Left lobe of liver (tissue), 2 donors: ENCODE data around the gene CLSTN2. TPM values are rescaled to one million over a fixed set of nuclear protein-coding genes. Genes with fewer than 3 reads are reported as not detected.

Experiments used
- ATAC-seq: fragments of 200-7000 bp; cut with Tn5 transposase; one replicate; pipeline ENCODE4 v1.9.1; 2020; ENCODE audit warnings: mild to moderate bottlenecking, moderate library complexity
- DNase-seq: peaks from one replicate; pipeline ENCODE4 v3.0.0-alpha.2; 2020; ENCODE audit warnings: low spot score
- total RNA-seq: library from RNA; stranded (reverse); gene quantifications from one replicate; pipeline ENCODE4 v1.2.1, GENCODE V29; 2021
- donor health status: DM: no; HTN: no; CAD: no; lungs with moderate emphysema.
- donor health status: DM: no; HTN: yes; CAD: no.

Gene CLSTN2
- total RNA-seq, 1 donor from 2014 or later = 1.9 TPM

- ATAC-seq (no peak), DNase-seq (no peak)
These were observed 208.5 kb downstream of the CLSTN2 start for GRCh38 chr3:140143367-140144069.

DNA sequence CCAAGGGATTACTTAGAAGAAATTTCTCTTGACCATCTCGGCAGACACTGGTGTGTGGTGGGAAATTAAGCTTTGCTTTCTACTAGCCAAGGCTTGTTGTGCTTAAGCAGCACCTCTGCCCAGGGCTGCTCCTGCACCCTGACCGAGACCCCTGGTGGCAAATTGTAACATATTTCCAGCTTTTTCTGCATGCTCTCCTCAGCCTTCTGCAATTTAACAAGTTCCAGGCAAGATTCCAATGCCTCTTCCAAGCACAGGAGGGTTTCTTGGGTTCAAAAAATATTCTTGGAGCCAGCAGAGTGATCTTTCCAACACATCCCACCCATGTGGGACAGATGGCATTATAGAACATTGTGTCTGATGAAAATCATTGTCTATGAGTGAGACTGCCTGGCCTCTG lies 210.5 kb downstream of the CLSTN2 start:
- no peak for DNase-seq
- no peak for ATAC-seq

DNA sequence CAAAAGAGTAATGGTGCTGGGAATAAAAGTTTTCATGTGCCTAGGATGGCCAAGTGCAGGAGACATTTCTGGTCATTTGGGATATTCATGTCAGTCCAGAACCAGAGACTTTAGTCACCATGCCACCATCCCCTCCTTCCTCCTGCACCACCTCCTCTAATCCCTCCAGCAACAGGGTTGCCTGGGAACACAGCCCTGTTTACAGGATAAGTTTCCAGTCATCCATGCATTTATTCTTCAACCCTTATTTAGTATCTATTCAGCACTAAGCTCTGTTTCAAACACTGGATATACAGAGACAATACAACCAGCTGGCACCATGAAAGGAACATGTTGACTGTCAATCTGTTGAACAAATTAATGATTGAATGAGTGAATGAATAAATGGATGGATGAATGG lies 211.7 kb downstream of the CLSTN2 start:
- ATAC-seq (no peak), DNase-seq (no peak)

DNA sequence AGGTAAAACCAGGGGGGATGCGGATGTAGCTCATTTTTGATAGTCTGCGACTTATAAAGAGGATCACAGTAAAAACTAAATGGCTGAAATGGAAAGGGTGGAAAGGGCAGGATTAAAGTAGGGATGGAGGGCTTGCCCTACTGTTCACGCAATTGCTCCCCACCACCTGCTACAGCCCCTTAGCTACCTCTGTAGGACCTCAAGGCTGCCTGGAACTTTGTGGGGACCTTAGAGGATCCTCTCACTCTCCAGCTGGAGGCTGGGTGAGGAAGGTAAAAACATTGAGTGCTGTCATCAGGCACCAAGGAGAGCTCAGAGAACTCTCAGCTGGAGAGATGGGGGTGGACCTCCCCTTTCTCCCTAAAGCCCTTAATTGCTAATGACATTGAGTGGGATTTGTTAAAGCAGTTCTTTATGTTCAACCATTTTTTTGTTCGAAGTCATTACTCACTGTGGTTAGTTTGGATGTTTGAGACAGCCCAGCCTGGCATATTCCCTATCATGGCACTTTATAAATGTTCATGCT lies 213.0 kb downstream of the CLSTN2 start:
- ATAC-seq (no peak), DNase-seq (no peak)

DNA sequence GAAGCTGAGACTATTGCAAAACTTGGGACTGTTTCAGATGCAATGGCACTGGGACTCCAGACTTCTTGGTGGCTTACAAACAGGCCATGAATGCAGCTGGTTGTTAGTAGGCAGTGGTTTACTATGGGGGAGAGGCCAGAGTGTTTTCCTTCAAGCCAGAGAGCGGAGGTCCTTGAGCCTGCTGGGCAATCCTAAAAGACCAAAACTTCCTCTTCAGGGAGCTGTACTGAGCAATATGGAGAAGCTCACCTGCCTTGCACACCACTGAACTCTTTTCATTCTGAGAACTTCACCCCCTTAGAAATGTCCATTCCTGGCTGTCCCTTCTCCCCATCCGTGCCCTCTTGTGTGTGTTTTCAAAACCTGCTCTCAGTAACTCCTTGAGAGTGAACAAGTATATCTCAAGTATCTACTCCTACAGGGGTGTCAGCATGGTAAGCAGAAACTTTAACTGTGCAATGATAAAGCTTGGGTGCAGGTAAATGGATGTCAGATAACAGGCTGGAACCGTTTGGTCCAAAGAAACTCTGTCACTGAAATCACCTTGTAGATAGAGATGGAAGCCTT lies 213.9 kb downstream of the CLSTN2 start:
- no peak for ATAC-seq
- DNase-seq = no peak

DNA sequence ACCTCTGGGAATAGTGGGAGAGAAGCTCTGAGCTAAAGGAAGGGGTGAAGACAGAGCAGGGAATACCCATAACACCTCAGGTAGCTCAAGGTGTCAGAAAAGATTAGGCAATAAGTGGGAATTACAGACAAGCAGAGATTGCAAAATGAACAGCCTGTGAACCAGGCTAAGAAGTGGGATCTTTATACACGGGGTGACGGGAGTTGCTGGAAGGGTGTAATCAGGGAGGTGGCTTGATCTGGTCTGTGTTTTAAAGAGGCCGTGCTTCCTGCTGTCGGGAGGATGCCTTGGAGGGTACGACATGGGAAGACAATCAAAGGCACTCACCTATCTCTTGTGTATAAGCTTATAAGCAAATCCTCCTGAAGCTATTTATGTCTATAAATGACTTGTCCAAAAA lies 216.3 kb downstream of the CLSTN2 start:
- ATAC-seq = no peak
- DNase-seq = no peak

DNA sequence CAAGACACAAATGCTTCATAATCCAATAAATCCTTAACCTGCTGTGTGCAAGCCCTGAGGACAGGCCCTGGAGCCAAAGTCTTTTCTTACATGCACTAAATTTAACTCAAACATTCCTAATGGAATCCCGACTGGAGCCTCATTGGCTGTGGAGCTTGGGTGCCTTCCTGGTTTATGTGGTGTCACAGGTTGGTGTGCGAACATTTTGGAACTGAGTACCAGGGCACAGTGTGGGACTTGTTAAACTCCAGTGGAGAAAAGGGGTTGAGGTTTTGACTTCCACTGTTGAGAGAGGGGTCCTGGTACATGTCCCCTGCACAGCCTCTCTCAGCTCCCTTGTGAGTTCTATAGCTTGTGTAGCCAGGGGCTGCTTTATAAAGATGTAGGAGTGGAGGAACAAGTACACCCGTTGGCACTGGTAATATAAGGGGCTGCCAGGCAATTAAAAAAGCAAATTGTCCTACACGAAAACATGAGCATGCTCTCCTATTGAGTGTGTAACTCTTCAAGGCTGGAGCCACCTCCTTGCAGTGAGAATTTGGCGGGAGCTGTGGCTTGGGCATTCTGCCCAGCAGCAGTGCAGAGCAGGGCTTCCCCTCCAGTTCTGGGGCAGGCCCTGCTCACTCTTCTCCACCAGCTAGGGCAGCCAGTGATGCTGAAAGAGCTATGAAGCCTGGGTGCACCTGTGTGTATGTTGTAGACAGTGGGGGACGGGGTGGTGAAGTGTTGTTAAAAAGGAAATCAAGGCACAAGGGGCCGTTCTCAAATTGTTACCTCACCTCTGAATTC lies 218.1 kb downstream of the CLSTN2 start:
- no peak for ATAC-seq
- DNase-seq = no peak

DNA sequence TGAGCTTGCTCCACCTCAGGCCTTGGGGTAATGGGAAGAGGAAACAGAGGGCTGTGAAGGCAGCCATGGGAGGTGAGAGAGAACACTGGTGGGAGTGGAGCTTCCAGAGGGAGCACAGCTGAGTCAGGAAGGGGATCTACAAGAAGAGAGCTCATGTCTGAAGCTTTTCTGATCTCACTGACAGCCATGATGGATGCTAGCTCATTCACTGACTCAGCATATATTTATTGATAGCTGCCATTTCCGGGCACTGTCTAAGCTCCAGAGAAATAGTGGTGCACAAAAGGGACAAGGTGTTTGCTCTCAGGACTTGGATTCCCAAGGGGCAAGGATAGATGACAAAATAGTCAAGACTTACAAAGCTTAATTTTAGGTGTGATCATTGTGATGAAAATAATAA lies 218.8 kb downstream of the CLSTN2 start:
- DNase-seq = no peak
- ATAC-seq = no peak

DNA sequence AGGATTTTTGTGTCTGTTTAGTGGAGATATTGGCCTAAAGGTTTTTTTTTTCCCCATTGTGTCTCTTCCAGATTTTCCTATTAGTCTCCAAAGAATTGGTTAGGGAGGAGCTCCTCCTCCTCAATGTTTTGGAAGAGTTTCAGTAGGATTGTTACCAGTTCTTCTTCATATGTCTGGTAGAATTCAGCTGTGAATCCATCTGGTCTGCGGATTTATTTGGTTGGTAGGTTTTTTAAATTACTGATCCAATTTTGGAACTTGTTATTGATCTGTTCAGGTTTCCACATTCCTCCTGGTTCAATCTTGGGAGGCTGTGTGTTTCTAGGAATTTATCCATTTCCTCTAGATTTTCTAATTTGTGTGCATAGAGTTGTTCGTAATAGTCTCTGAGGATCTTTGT lies 222.2 kb downstream of the CLSTN2 start:
- no peak for DNase-seq
- no peak for ATAC-seq

GRCh38 chr3:140159646-140160045 lies 224.7 kb downstream of the CLSTN2 start:
- ATAC-seq (no peak), DNase-seq (no peak)

DNA sequence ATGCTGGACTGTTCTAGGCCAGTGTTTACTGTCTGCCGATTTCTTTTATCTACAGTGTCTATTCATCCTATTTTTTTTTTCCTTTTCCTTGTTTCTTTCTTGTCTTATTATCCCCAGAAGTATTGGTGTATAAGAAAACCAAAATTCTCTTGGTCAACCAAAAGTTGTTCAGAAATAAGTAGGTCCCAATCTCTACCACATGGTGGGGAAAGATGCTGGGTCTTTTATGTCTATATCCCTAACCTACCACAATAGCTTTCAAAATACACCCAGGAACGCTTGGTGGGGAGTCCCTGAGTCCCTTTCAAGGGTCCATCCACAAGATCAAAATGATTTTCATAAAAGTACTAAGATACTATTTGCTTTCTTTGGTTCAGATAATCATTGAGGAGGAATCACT lies 225.6 kb downstream of the CLSTN2 start:
- ATAC-seq = no peak
- DNase-seq = no peak

DNA sequence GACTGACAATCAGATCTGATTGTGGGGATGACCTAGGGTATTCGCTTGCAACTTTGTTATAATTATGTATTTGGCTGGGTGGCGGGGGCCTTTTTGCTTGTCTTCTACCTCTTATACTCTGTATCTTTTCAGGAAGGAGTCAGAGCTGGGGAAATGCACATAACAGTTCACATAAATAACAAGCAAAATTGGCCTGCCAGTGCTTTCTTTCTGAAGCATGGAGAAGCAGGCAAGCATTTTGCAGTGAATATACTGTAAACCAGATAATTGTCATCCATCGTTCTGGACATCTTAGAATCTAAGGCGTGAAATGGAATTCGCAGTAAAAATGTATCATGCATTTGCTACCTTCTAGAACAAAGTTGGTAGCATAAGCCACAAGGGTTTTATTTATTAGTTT lies 227.6 kb downstream of the CLSTN2 start:
- DNase-seq (no peak), ATAC-seq (no peak)

DNA sequence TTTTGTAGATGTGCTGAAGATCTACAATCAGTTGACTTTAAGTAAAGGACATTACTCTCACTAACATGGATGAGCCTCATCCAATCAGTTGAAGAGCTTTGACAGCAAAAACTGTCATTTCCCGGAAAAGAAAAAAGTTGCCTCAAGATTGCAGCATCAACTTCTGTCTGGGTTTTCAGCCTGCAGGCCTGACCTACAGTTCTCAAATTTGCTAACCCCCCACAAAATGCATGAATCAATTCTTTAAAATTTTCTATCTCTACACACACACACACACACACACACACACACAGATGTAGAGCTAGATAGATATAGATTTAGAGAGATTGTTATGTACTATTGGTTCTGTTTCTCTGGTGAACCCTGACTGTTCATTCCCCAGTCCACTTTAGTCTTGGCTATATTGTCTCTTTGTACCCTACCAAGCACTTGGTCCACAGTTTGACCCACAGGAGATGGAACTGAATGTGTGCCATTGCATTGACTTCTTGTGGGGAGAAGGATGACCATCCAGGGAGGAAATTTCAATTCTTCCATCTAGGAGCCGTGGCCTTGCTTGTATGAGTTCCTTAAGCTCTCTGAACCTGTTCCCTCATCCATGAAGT lies 228.3 kb downstream of the CLSTN2 start:
- no peak for ATAC-seq
- DNase-seq = no peak

DNA sequence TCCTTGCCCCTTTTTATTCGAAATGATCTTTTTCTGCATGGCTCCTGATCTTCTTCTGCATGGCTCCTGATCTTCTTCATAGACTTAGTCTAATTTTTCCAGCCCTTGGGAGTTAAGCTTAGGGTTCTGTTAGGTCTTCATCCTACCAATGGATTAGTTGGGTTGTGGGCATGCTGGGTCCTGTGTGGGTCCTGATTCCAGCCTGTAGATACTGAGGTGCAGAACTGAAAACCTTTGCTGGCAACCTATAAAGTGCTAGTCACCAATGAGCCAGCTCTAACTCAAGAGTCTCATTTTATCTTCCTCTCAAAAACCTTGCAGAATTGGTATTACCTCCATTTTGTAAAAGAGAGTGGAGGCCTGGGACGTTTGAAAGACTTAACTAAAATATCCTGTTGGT lies 229.2 kb downstream of the CLSTN2 start:
- ATAC-seq = no peak
- DNase-seq = no peak

DNA sequence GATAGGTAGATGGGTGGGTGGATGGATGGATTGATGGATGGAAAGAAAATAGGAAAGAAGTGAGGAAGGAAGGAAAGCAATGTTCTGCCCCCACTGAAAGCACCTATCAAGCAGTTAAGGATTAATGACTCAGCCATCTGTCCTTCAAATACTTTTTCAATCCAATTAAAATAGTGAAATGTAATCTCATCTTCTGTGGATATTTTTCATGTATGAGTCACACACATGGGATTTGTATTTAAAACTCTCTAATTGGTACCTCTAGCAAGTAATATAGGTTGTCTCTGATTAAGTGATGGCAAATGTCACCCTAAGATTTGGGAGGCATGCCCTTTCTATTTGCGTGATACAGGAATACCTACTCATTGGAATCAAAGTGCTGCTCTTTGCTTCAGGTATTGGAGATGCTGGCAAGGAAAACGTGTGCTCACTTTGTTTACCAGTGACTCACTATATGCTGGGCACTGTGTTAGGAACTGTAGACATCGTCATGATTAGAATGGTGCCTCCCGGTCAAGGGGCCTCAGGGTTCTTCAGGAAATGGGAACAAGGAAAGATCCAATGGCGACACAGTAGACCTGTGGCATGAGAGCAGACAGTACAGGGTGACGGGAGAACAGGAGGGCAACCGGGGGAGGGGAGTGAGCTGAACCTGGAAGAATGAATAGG lies 230.1 kb downstream of the CLSTN2 start:
- ATAC-seq = no peak

GRCh38 chr3:140165781-140166180 lies 230.8 kb downstream of the CLSTN2 start:
- ATAC-seq = no peak

More for the DNA sequence above, 230.1 kb downstream of the CLSTN2 start:
- DNase-seq = no peak

GRCh38 chr3:140166861-140167599 lies 232.0 kb downstream of the CLSTN2 start:
- no peak for ATAC-seq
- DNase-seq = no peak

More at GRCh38 chr3:140165781-140166180, 230.8 kb downstream of the CLSTN2 start:
- no peak for DNase-seq

DNA sequence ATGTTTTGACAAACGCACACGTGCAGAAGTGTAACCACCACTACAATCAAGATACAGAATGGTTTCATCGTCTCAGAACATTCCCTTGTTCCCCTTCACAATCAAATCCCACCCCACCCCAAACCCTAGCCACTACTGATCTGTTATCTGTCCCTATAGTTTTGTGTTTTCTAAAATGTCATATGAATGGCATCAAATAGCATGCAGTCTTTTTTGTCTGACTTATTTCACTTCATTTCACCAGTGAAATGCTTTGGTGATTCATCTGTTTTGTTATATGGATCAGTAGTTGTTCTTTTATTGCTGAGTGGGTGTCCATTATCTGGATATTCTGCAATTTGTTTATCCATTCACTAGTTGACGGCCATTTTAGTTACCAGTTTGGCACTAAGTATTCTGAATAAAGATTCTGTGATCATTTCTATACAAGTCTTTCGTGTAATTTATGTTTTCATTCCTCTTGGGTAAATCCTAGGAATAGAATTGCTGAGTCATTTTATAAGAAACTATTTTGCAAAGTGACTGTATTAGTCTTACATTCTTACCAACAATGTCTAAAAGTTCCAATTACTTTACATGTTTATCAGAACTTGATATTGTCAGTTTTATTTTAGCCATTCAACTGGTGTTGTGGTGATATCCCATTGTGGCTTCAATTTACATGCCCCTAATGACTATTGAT lies 232.8 kb downstream of the CLSTN2 start:
- ATAC-seq (no peak), DNase-seq (no peak)

DNA sequence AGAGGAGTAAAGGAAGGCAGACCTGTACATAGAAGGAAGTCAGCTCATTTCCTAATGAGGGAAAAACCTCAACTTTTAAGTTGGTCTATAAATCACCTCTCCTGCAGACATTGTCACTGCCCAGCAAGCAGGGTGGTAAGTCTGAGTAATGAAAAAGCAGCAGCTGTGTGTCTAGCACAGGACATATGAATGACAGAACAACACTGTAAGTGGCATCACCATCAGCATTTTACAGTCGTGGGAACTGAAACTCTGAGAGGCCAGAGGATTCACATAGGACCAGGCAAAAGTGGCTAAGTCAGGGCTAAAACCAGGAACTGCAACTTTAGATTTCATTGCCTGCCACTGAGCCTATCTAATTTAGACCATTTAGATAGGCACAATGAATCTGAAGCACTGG lies 235.6 kb downstream of the CLSTN2 start:
- no peak for ATAC-seq
- no peak for DNase-seq

DNA sequence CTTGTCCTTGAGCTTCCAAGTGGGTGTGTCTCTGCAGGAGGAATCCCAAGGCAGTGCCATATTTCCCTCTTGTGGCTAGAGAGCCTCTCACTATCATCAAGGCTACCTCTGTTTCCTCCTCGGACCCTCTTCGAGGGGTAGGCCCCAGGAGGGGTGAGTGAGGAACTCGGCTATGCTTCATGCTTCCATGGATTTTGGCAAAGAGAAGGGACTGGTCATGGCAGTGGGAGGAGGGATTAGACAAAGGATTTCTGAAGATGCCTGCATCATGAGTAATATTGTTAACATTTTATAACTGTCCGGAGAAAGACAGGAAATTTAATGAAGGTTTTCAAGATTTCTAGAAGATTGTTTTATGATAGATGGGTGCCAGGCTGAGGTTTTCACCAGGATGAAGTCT lies 241.5 kb downstream of the CLSTN2 start:
- DNase-seq (no peak), ATAC-seq (no peak)
